GM19351 (cell line): ENCODE results near the gene PLPP7.

Experiments used
- ATAC-seq: cut with Tn5 transposase; IDR thresholded peaks from one replicate; pipeline ENCODE4 v1.9.1; 2021; ENCODE audit warnings: mild to moderate bottlenecking, moderate library complexity; ENCODE audit not compliant: unreplicated experiment

Gene PLPP7

DNA sequence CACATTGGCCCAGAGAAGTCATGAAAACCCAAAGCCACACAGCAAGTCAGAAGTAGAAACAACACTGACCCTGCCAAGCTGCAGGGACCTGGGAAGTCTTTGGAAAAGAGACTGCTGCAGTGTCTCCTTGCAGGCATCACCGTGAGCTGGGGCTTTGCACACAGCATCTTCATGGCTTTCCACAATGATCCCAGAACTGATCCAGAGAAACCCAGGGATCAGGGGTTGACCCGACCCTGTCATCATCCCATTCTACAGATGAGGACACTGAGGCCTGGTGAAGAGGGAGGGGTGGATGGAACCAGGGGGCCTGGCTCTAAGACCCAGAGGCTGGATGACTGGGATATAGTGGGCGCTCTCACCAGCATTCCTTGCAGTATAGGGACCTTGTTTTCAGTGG lies 8.9 kb upstream of the PLPP7 start:
- ATAC-seq = no peak

DNA sequence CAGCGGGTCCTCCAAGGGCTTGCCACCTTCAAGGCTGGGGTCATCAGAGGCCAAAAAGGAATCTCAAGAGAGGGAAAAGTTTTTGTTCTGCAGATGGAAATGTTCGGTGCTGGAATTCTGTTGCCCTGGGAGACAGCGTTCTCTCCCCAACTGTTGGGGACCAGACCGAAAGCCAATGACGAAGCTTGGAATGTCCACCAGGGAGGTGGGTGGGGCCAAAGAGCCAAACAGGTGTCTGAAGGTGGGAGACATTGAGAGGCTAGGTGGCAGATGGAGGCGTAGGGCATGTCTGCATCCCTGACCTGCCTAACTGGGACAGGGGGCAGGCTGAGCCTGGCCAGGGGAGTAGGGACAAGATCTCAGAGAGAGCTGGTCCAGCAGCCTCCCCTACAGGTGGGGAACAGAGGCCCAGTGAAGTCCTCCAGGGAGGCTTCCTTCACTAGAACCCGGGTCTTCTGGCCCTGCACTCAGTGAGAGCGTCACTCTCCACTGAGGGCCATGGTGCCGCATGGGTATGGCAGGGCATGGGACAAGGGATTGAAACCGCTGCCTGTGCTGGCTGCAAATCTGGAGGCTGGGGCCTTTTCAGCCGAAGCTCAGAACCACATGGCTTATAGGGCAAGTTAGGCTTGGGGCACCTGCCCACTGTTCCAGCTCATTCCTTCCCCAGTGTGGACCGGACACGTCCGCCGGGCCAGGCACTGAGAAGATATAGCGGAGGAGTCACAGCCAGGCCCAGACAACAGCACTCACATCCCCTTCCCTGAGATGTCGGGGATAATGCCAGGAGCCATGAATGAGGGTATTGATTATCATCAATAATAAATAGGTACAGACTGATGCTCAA lies 8.2 kb upstream of the PLPP7 start:
- ATAC-seq = no peak

- no peak for ATAC-seq
These were observed 7.3 kb upstream of the PLPP7 start for GRCh38 chr9:131282175-131282574.

- ATAC-seq = no peak
These were observed 6.7 kb upstream of the PLPP7 start for GRCh38 chr9:131282688-131283422.

- no peak for ATAC-seq
These were observed 4.7 kb upstream of the PLPP7 start for GRCh38 chr9:131284856-131285255.

DNA sequence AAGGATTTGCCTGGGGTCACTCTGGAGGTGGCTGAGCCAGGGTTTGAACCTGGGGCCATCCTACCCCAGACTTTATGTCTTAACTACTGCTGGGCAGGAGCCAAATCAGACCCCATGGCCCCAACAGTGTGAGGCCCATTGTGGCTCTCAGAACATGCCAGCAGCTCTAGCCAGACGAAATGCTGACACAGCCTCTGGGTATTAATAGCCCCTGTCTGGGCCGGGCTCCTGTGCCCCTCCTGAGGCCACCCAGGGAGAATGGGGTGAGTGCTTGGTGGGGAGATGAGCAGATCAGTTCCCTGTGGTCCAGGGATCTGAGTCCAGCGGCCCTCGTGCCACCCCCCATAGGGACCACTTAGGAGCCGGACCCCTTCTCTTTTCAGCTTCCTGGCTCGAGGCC lies 2.2 kb upstream of the PLPP7 start:
- ATAC-seq = no peak

DNA sequence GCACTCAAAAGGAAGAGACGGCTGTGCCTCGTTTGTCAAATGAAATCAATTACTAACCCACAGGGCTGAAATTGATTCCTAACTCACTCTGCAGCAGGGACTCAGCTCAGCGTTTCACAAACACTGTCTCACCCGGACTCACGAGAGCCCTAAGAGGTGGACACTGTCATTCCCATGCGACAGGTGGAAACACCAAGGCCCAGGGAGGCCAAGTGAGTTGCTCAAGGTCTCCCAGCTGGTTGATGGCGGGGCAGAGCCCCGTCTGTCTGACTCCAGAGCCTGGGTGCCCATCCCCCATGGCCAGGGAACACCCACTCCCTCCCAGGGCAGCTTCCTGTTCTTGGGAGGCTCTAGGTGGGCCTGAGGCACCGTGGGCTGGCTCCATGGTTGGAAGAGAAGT lies 1.3 kb upstream of the PLPP7 start:
- no peak for ATAC-seq

DNA sequence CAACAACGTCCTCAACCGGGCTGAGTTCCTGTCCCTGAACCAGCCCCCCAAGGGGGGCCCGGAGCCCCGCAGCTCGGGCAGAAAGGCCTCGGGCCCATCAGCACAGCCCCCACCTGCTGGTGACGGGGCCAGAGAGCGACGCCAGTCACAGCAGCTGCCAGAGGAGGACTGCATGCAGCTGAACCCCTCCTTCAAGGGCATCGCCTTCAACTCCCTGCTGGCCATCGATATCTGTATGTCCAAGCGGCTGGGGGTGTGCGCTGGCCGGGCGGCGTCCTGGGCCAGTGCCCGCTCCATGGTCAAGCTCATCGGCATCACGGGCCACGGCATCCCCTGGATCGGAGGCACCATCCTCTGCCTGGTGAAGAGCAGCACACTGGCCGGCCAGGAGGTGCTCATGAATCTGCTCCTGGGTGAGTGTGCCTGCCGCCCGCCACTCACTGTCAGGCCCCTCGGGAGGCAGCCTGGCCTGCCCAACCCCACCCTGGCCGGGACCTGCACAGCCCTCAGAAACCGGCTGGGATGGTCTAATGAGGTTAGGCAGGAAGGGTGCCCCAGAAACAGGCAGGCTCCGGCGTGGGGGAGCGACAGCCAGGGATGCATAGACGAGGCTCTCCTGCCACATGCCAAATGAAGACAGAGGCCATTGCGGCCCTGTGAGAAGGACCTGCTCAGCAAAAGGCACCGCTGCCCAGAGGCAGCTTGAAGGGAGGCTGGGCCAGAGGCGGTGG lies 678 bp downstream of the PLPP7 start:
- no peak for ATAC-seq

GRCh38 chr9:131290767-131291370 lies 1.3 kb downstream of the PLPP7 start:
- no peak for ATAC-seq

GRCh38 chr9:131291795-131292315 lies 2.3 kb downstream of the PLPP7 start:
- ATAC-seq = no peak

GRCh38 chr9:131292937-131293336 lies 3.4 kb downstream of the PLPP7 start:
- no peak for ATAC-seq

GRCh38 chr9:131296460-131296859 lies 6.9 kb downstream of the PLPP7 start:
- ATAC-seq = no peak

DNA sequence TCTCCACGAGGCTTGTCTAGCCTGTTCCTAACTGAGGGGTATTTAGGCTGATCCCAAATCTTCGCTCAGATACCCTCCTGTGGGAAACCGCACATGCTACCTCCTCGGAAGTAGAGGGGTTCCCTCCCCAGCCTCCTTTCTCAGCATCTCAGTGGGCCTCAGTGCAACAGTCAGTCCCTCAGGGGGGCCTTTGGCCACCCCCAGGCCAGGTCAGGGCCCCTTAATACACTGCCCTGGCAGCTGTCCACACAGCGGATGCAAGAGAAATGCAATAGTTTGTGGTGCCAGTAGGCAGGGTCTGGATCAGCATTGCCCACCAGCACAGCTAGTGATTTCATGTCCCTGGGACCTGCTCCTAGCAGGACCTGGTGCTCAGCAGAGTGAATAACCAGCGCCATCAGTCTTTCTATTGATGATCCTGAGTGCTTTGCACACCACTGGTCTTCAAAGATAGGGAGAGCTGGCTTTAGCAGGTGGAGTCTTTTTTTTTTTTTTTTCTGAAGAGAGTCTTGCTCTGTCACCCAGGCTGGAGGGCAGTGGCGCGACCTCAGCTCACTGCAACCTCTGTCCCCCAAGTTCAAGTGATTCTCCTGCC lies 7.5 kb downstream of the PLPP7 start:
- ATAC-seq = no peak

DNA sequence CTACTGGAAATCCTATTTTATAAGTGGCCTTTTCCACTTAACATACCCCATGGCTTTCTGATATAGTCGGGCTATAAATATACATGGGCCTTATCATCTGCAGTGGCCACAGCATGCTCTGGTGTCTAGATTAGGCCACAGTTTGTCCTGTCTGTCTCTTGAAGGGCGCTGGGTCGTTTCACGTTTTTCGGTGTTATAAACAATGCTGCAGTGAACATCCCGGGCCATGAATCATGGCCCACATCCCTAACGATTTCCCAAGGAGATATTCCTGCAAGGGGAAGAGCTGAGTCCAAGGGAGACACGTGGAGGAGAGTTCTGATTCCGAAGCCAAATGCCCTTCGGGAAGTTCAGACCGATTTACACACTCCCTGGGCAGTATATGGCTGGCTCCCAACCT lies 8.4 kb downstream of the PLPP7 start:
- ATAC-seq = no peak

GRCh38 chr9:131298341-131298740 lies 8.8 kb downstream of the PLPP7 start:
- no peak for ATAC-seq

DNA sequence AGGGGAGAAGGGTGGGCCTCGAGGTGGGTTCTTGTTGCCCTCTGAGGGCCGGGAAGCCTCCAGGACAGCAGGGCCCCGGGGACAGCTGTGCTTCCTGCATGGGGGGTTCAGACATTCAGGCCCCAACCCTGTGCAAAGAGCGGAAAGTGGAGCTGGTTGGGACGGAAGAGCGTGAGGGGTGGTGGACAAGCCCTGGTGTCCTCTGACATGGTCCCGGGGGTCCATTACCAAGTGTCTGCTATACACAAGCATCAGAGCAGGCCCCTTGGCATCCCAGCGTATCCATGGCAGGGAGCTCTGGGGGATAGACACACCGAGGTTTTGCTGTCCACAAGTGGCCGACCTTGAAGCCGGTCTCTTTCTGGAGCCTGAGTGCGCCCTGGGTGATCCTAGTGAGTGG lies 9.3 kb downstream of the PLPP7 start:
- no peak for ATAC-seq

GRCh38 chr9:131299346-131299960 lies 9.9 kb downstream of the PLPP7 start:
- ATAC-seq = no peak

DNA sequence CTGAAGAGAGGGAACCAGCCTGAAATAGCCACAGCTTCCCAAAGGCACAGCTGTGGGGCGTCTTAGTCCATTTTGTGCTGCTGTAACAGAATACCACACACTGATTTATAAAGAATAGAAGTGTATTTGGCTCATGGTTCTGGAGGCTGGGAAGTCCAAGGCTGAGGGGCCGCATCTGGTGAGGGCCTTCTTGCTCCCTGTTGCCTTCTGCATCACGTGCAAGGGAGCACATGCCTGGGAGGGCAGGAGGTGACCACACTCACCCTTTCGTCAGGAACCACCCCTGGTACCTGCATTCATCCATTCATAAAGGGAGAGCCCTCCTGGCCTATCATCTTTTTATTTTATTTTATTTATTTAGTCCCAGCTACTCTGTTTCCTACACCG lies 10.4 kb downstream of the PLPP7 start:
- no peak for ATAC-seq

DNA sequence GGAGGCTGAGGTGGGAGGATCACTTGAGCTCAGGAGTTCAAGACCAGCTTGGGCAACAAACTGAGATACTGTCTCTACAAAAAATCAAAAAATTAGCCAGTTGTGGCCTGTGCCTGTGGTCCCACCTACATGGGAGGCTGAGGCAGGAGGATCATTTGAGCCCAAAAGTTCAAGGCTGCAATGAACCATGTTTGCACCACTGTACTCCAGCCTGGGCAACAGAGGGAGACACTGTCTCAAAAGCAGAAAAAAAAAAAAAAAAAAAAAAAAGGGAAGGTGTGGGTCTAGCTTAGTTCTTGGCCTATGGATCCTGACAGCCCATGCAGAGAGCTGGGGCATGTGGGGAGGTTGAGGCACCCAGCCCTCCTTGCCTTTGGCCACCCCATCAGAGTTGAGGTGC lies 10.9 kb downstream of the PLPP7 start:
- ATAC-seq = no peak
